Ovary (tissue), 9 donors: ENCODE data around the gene RYK. TPM values are rescaled to one million over a fixed set of nuclear protein-coding genes. Genes with fewer than 3 reads are reported as not detected.

Experiments used
- DNase-seq, 5 donors: peaks; one replicate each; pipeline ENCODE4 v3.0.0-alpha.2; 2019 to 2020
- H3K27ac ChIP-seq, 2 donors: fragments of 200-600 bp; one replicate each; pipeline versions ENCODE4 v1.5.1 to v1.8.0; 2019 to 2022
- H3K27me3 ChIP-seq: fragments of 200-600 bp; one replicate; pipeline ENCODE4 v1.8.0; 2022
- H3K36me3 ChIP-seq: fragments of 200-600 bp; sonication (generic); one replicate; pipeline ENCODE4 v1.5.1; 2019
- H3K4me1 ChIP-seq: one replicate; pipeline ENCODE4 v1.8.1; 2013; ENCODE audit warnings: mild to moderate bottlenecking, moderate library complexity; ENCODE audit not compliant: insufficient read depth
- H3K4me3 ChIP-seq: fragments of 200-600 bp; sonication (generic); one replicate; pipeline ENCODE4 v1.5.1; 2017
- H3K9me3 ChIP-seq, 2 donors: fragments of 200-600 bp in 1 of 2; sonication (generic) in 1 of 2; one replicate each; pipeline versions ENCODE4 v1.5.1 to v1.8.1; 2013 to 2019; ENCODE audit warnings: mild to moderate bottlenecking in 1 of 2, moderate library complexity in 1 of 2
- CTCF ChIP-seq, 3 donors: fragments of 450-650 bp in 2 of 3; fragments of 200-600 bp in 1 of 3; IDR thresholded peaks; one replicate each; pipeline versions ENCODE4 v1.5.1 to v1.8.0; 2016 to 2022; ENCODE audit warnings: antibody characterized with exemption in 3 of 3, mild to moderate bottlenecking in 1 of 3
- EP300 ChIP-seq: sonication (generic); formaldehyde crosslinking; IDR thresholded peaks from one replicate; pipeline ENCODE4 v1.6.1; 2017; ENCODE audit warnings: antibody characterized with exemption
- POLR2A ChIP-seq: fragments of 450-650 bp; IDR thresholded peaks from one replicate; pipeline ENCODE4 v1.6.1; 2017; ENCODE audit warnings: antibody characterized with exemption, mild to moderate bottlenecking, moderate library complexity
- WGBS, 3 donors: extraction: QIAGEN DNeasy Blood & Tissue Kit in 1 of 3; methylation state at CpG; one replicate each; pipeline versions ENCODE4 v1.1.5 to v1.1.7; 2013 to 2017; 5-methylcytosine and 5-hydroxymethylcytosine counted together
- intact Hi-C, 4 donors: fragments of 100-400 bp; cut with DNase I; formaldehyde crosslinking; loops; one replicate each; pipeline versions ENCODE4 v1.11.0 to v1.15.1; 2022 to 2023
- polyA plus RNA-seq, 2 donors: library from polyadenylated mRNA; stranded (reverse); fragments of 200-250 nt in 1 of 2; fragments of 350-450 nt in 1 of 2; fragmentation: Illumina TruSeq in 1 of 2; extraction: RNeasy Lipid Tissue Mini Kit (QIAGEN cat#74804) in 1 of 2; gene quantifications; one replicate each; pipeline ENCODE4 v1.2.3, GENCODE V29; 2013 to 2014
- total RNA-seq, 7 donors: library from RNA; depleted of rRNA in 2 of 7; stranded (reverse); fragments of >200 nt in 2 of 7; fragmentation: NEBNext Ultra II Directional in 3 of 7; extraction: Animal tissue kit (Norgen Biotek cat#: 25700) in 3 of 7; gene quantifications; one replicate each; pipeline versions ENCODE4 v1.1.0 to v1.2.4, GENCODE V29; 2016 to 2023
- donor health status: DM: no; HTN: no; CAD: no; lungs with moderate emphysema.
- donor health status: DM: no; HTN: no; CAD: no.
- donor health status: Bipolar disorder and iron deficiency.
- donor health status: DM: yes; HTN: yes; CAD: no.
- donor health status: DM: no; HTN: no; CAD: no.
- donor health status: DM: yes; HTN: yes; CAD: no.

RYK gene
- total and polyA plus RNA-seq, 9 donors, result 78.1 to 171 (median 120) TPM

GRCh38 chr3:134132961-134133360 lies 117.7 kb downstream of the RYK start:
- DNase-seq, result no peak
- Histone ChIP-seq H3K27me3 (no peaks in the 10 kb centered on the region), H3K27ac (no peak overlapping the region), H3K4me1 (no peaks in the 10 kb centered on the region), H3K4me3 (no peak overlapping the region), H3K36me3 (no peaks in the 10 kb centered on the region), H3K9me3 (peaks cover 0 to 3% of the 10 kb centered on the region in 2 donors)
- TF ChIP-seq EP300, result no peak
- no peak for TF ChIP-seq POLR2A
- no peak for TF ChIP-seq CTCF (IDR thresholded peaks at IDR 0.05)
- intact Hi-C loops, result no loop called here
- WGBS, 3 donors, result 29 to 49% (median 44%) methylated on average over 3 of the region's 3 CpGs

GRCh38 chr3:134126153-134126552 lies 124.5 kb downstream of the RYK start:
- H3K9me3 ChIP-seq, result peaks cover 0 to 3% of the 10 kb centered on the region in 2 donors
- TF ChIP-seq EP300 (no peak), POLR2A (no peak), CTCF (IDR thresholded peaks at IDR 0.05) (no peak)
- intact Hi-C loops, result no loop called here
- no peaks in the 10 kb centered on the region for H3K27me3 ChIP-seq
- H3K4me1 ChIP-seq, result no peaks in the 10 kb centered on the region
- no peak overlapping the region for H3K27ac ChIP-seq
- 54 to 73% (median 60%) methylated on average over 1 of the region's 1 CpG for WGBS, 3 donors
- H3K4me3 ChIP-seq, result no peak overlapping the region
- no peaks in the 10 kb centered on the region for H3K36me3 ChIP-seq
- DNase-seq, result no peak

- H3K27me3 ChIP-seq, result no peaks in the 10 kb centered on the region
- TF ChIP-seq EP300 (no peak), CTCF (IDR thresholded peaks at IDR 0.05) (no peak), POLR2A (no peak)
- no peak overlapping the region for H3K27ac ChIP-seq
- no peaks in the 10 kb centered on the region for H3K36me3 ChIP-seq
- 96 to 98% (median 97%) methylated on average over 2 of the region's 2 CpGs for WGBS, 3 donors
- DNase-seq, result no peak
- H3K4me3 ChIP-seq, result no peak overlapping the region
- H3K9me3 ChIP-seq, result no peaks in the 10 kb centered on the region
- intact Hi-C loops, result no loop called here
- no peaks in the 10 kb centered on the region for H3K4me1 ChIP-seq
Observed at GRCh38 chr3:134114726-134115125, 135.9 kb downstream of the RYK start.

GRCh38 chr3:134111616-134112015 lies 139.0 kb downstream of the RYK start:
- DNase-seq, result no peak
- no peaks in the 10 kb centered on the region for H3K36me3 ChIP-seq
- H3K27ac ChIP-seq, result no peak overlapping the region
- no peak for TF ChIP-seq POLR2A
- TF ChIP-seq EP300, result no peak
- TF ChIP-seq CTCF (IDR thresholded peaks at IDR 0.05), result no peak
- H3K4me1 ChIP-seq, result no peaks in the 10 kb centered on the region
- intact Hi-C loops, result no loop called here
- no peaks in the 10 kb centered on the region for H3K27me3 ChIP-seq
- no peaks in the 10 kb centered on the region for H3K9me3 ChIP-seq
- WGBS, 3 donors, result 49 to 92% (median 74%) methylated on average over 2 of the region's 2 CpGs
- no peak overlapping the region for H3K4me3 ChIP-seq
